ENCODE measurements around the gene ADTRP. TPM values are rescaled to one million over a fixed set of nuclear protein-coding genes. Genes with fewer than 3 reads are reported as not detected.

Gene ADTRP
- total and polyA plus RNA-seq, 2 donors (not counting 1 experiment from before 2014, with no cell fraction given): 0.18 to 1.2 TPM

DNA sequence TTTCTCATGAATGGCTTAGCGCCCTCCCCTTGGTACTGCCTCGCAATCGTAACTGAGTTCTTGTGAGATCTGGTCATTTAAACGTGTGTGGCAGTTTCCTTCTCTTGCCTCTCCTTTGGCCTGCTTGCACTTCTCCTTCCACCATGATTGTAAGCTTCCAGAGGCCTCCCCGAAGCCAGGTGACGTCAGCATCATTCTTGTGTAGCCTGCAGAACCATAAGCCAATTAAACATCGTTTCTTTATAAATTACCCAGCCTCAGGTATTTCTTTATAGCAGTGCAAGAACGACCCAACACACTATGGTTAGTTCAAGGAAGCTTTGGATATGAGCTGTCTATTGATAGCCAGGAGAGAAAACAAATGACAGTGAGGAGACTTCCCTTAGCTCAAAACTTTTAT, 29.5 kb upstream of the ADTRP start:
- Histone ChIP-seq H3K27me3 (replicated peaks in 1 of 4; ENCODE audit: control extremely low read depth in 1 of 4, control insufficient read depth in 3 of 4, insufficient read depth in 4 of 4, low read length in 3 of 4) (no peaks in the 10 kb centered on the region), H4K20me1 (ENCODE audit: control insufficient read depth, insufficient read depth, low read length, poor library complexity, severe bottlenecking) (no peaks in the 10 kb centered on the region), H3K79me2 (ENCODE audit: control insufficient read depth, insufficient read depth, low read length) (no peaks in the 10 kb centered on the region), H3K4me1 (ENCODE audit: control insufficient read depth in 2 of 2, insufficient read depth in 2 of 2, low read length in 2 of 2) (no peaks in the 10 kb centered on the region), H3K4me3 (ENCODE audit: control extremely low read depth in 1 of 5, extremely low read depth in 1 of 5, insufficient read depth in 1 of 5, low read depth in 2 of 5, low read length in 4 of 5) (no peak overlapping the region), H3K27ac (ENCODE audit: low read length in 2 of 2) (no peak overlapping the region), H3K9ac (ENCODE audit: low read length) (no peak overlapping the region), H3K36me3 (replicated peaks in 1 of 2; ENCODE audit: control extremely low read depth in 1 of 2, control insufficient read depth in 1 of 2, extremely low read depth in 1 of 2, insufficient read depth in 2 of 2, low read length in 1 of 2) (no peaks in the 10 kb centered on the region), H2AFZ (ENCODE audit: insufficient read depth, low read depth, low read length, poor library complexity, severe bottlenecking) (no peak overlapping the region), H3K9me3 (ENCODE audit: control extremely low read depth in 1 of 3, control insufficient read depth in 2 of 3, insufficient read depth in 1 of 3, low read length in 2 of 3) (no peaks in the 10 kb centered on the region), H3K4me2 (replicated peaks; ENCODE audit: low read depth, low read length, poor library complexity, severe bottlenecking) (no peak overlapping the region)
- H3K9me3 Mint-ChIP-seq (ENCODE audit: insufficient read depth): no peaks in the 10 kb centered on the region
- intact Hi-C loops (cut with micrococcal nuclease): no loop called here
- no peak overlapping the region for H3K27ac Mint-ChIP-seq
- no peak overlapping the region for H3K4me3 Mint-ChIP-seq
- ChIA-PET CTCF (no interaction called here), POLR2A (no interaction called here)
- ATAC-seq (ENCODE audit: low read depth) (no peak), DNase-seq (no peak)
- TF ChIP-seq EZH2 (IDR thresholded peaks at IDR 0.05; ENCODE audit: borderline replicate concordance, insufficient read depth, low read depth, low read length, poor library complexity, severe bottlenecking): no peak
- TF ChIP-seq, protein P1, sequence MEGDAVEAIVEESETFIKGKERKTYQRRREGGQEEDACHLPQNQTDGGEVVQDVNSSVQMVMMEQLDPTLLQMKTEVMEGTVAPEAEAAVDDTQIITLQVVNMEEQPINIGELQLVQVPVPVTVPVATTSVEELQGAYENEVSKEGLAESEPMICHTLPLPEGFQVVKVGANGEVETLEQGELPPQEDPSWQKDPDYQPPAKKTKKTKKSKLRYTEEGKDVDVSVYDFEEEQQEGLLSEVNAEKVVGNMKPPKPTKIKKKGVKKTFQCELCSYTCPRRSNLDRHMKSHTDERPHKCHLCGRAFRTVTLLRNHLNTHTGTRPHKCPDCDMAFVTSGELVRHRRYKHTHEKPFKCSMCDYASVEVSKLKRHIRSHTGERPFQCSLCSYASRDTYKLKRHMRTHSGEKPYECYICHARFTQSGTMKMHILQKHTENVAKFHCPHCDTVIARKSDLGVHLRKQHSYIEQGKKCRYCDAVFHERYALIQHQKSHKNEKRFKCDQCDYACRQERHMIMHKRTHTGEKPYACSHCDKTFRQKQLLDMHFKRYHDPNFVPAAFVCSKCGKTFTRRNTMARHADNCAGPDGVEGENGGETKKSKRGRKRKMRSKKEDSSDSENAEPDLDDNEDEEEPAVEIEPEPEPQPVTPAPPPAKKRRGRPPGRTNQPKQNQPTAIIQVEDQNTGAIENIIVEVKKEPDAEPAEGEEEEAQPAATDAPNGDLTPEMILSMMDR (IDR thresholded peaks at IDR 0.05): no peak
- no peaks in the 10 kb centered on the region for H3K4me1 Mint-ChIP-seq
- 100% methylated on average over 1 of the region's 8 CpGs for WGBS (ENCODE audit: insufficient coverage)
- peaks cover 24% of the 10 kb centered on the region for H3K27me3 Mint-ChIP-seq

- H4K20me1 ChIP-seq (ENCODE audit: control insufficient read depth, insufficient read depth, low read length, poor library complexity, severe bottlenecking): no peaks in the 10 kb centered on the region
- ChIA-PET CTCF (interaction anchor here (1.0 kb wide), 1 partner anchor 12 kb away, joined by 3 read pairs; no protein-coding TSS in a partner anchor), POLR2A (no interaction called here)
- H3K27ac ChIP-seq (ENCODE audit: low read length in 2 of 2): no peak overlapping the region
- WGBS (ENCODE audit: insufficient coverage): 87% methylated on average over 14 of the region's 15 CpGs
- no peaks in the 10 kb centered on the region for H3K27me3 ChIP-seq (replicated peaks in 1 of 4; ENCODE audit: control extremely low read depth in 1 of 4, control insufficient read depth in 3 of 4, insufficient read depth in 4 of 4, low read length in 3 of 4)
- intact Hi-C loops (cut with micrococcal nuclease): no loop called here
- Mint-ChIP-seq H3K4me1 (no peaks in the 10 kb centered on the region), H3K27me3 (peaks cover 27% of the 10 kb centered on the region), H3K9me3 (ENCODE audit: insufficient read depth) (no peaks in the 10 kb centered on the region), H3K4me3 (no peak overlapping the region), H3K27ac (no peak overlapping the region)
- H3K36me3 ChIP-seq (replicated peaks in 1 of 2; ENCODE audit: control extremely low read depth in 1 of 2, control insufficient read depth in 1 of 2, extremely low read depth in 1 of 2, insufficient read depth in 2 of 2, low read length in 1 of 2): no peaks in the 10 kb centered on the region
- H3K9me3 ChIP-seq (ENCODE audit: control extremely low read depth in 1 of 3, control insufficient read depth in 2 of 3, insufficient read depth in 1 of 3, low read length in 2 of 3): no peaks in the 10 kb centered on the region
- DNase-seq: no peak
- no peak overlapping the region for H2AFZ ChIP-seq (ENCODE audit: insufficient read depth, low read depth, low read length, poor library complexity, severe bottlenecking)
- H3K9ac ChIP-seq (ENCODE audit: low read length): no peak overlapping the region
- no peaks in the 10 kb centered on the region for H3K4me1 ChIP-seq (ENCODE audit: control insufficient read depth in 2 of 2, insufficient read depth in 2 of 2, low read length in 2 of 2)
- no peak overlapping the region for H3K4me3 ChIP-seq (ENCODE audit: control extremely low read depth in 1 of 5, extremely low read depth in 1 of 5, insufficient read depth in 1 of 5, low read depth in 2 of 5, low read length in 4 of 5)
- H3K79me2 ChIP-seq (ENCODE audit: control insufficient read depth, insufficient read depth, low read length): no peaks in the 10 kb centered on the region
- no peak for ATAC-seq (ENCODE audit: low read depth)
- TF ChIP-seq EZH2 (IDR thresholded peaks at IDR 0.05; ENCODE audit: borderline replicate concordance, insufficient read depth, low read depth, low read length, poor library complexity, severe bottlenecking): no peak
- TF ChIP-seq, protein P1 (IDR thresholded peaks at IDR 0.05): no peak
- H3K4me2 ChIP-seq (replicated peaks; ENCODE audit: low read depth, low read length, poor library complexity, severe bottlenecking): no peak overlapping the region
These were observed 28.1 kb upstream of the ADTRP start for GRCh38 chr6:11806561-11807317.

Measured in B cell (primary cell).